Measurements from ENCODE around the gene IL13. TPM values are rescaled to one million over a fixed set of nuclear protein-coding genes. Genes with fewer than 3 reads are reported as not detected.
A peak's percentile ranks its signal among the peaks of the same experiment; 100 is the strongest.

IL13 gene
- total RNA-seq, 2 experiments from 2014 or later, result 0.24 to 0.49 TPM

GRCh38 chr5:132658381-132659302 lies 669 bp downstream of the IL13 start:
- Mint-ChIP-seq H3K27ac (no peak overlapping the region), H3K4me3 (no peak overlapping the region)
- CTCF ChIA-PET, result interaction anchor here (1.2 kb wide), 2 partner anchors 159 to 162 kb away, joined by 3 to 4 read pairs; no protein-coding TSS in a partner anchor

GRCh38 chr5:132659598-132660493 lies 1.9 kb downstream of the IL13 start:
- no peak overlapping the region for H3K4me3 Mint-ChIP-seq
- intact Hi-C loops (cut with micrococcal nuclease), result loop anchor here (2.0 kb wide), 1 partner anchor 161 kb away; no protein-coding TSS in a partner anchor
- H3K4me1 Mint-ChIP-seq (ENCODE audit: low read depth), result peaks cover 20% of the 10 kb centered on the region

More at GRCh38 chr5:132658381-132659302, 669 bp downstream of the IL13 start:
- DNase-seq, result no peak
- H3K36me3 Mint-ChIP-seq (ENCODE audit: low read depth), result no peaks in the 10 kb centered on the region
- peaks cover 13% of the 10 kb centered on the region for H3K4me1 Mint-ChIP-seq (ENCODE audit: low read depth)
- no peaks in the 10 kb centered on the region for H3K9me3 Mint-ChIP-seq
- intact Hi-C loops (cut with micrococcal nuclease), result no loop called here
- H3K27me3 Mint-ChIP-seq (ENCODE audit: low read depth), result peaks cover 30% of the 10 kb centered on the region

GRCh38 chr5:132661231-132662003 lies 3.4 kb downstream of the IL13 start:
- Mint-ChIP-seq H3K4me1 (ENCODE audit: low read depth) (peaks cover 19% of the 10 kb centered on the region), H3K27ac (no peak overlapping the region), H3K36me3 (ENCODE audit: low read depth) (no peaks in the 10 kb centered on the region)

More at GRCh38 chr5:132659598-132660493, 1.9 kb downstream of the IL13 start:
- no peak overlapping the region for H3K27ac Mint-ChIP-seq
- peaks cover 23% of the 10 kb centered on the region for H3K27me3 Mint-ChIP-seq (ENCODE audit: low read depth)
- no peaks in the 10 kb centered on the region for H3K36me3 Mint-ChIP-seq (ENCODE audit: low read depth)
- DNase-seq, result no peak
- CTCF ChIA-PET, result interaction anchor here (1.2 to 2.5 kb wide), 2 partner anchors 133 to 161 kb away, joined by 3 to 9 read pairs; no protein-coding TSS in a partner anchor
- H3K9me3 Mint-ChIP-seq, result no peaks in the 10 kb centered on the region

GRCh38 chr5:132662004-132662401 lies 4.0 kb downstream of the IL13 start:
- no peak for DNase-seq
- Mint-ChIP-seq H3K4me1 (ENCODE audit: low read depth) (peaks cover 13% of the 10 kb centered on the region), H3K27ac (no peak overlapping the region), H3K4me3 (no peak overlapping the region), H3K27me3 (ENCODE audit: low read depth) (peaks cover 15% of the 10 kb centered on the region), H3K9me3 (no peaks in the 10 kb centered on the region), H3K36me3 (ENCODE audit: low read depth) (no peaks in the 10 kb centered on the region)
- intact Hi-C loops (cut with micrococcal nuclease), result no loop called here
- CTCF ChIA-PET, result interaction anchor here (1.0 to 2.5 kb wide), 2 partner anchors 135 to 158 kb away, joined by 4 to 9 read pairs; no protein-coding TSS in a partner anchor

More at GRCh38 chr5:132661231-132662003, 3.4 kb downstream of the IL13 start:
- no peaks in the 10 kb centered on the region for H3K9me3 Mint-ChIP-seq
- intact Hi-C loops (cut with micrococcal nuclease), result loop anchor here (2.0 kb wide), 1 partner anchor 159 kb away; no protein-coding TSS in a partner anchor
- H3K27me3 Mint-ChIP-seq (ENCODE audit: low read depth), result peaks cover 21% of the 10 kb centered on the region
- CTCF ChIA-PET, result interaction anchor here (0.6 to 2.5 kb wide), 3 partner anchors 36 to 159 kb away, joined by 4 to 9 read pairs (median 4); no protein-coding TSS in a partner anchor
- no peak for DNase-seq
- H3K4me3 Mint-ChIP-seq, result no peak overlapping the region

GRCh38 chr5:132662925-132663770 lies 5.2 kb downstream of the IL13 start:
- intact Hi-C loops (cut with micrococcal nuclease), result no loop called here
- CTCF ChIA-PET, result no interaction called here
- no peak overlapping the region for H3K27ac Mint-ChIP-seq
- no peaks in the 10 kb centered on the region for H3K9me3 Mint-ChIP-seq
- peaks cover 5% of the 10 kb centered on the region for H3K27me3 Mint-ChIP-seq (ENCODE audit: low read depth)
- peak; percentile 58 for DNase-seq
- H3K36me3 Mint-ChIP-seq (ENCODE audit: low read depth), result no peaks in the 10 kb centered on the region
- peaks cover 13% of the 10 kb centered on the region for H3K4me1 Mint-ChIP-seq (ENCODE audit: low read depth)
- no peak overlapping the region for H3K4me3 Mint-ChIP-seq

- no peaks in the 10 kb centered on the region for H3K27me3 Mint-ChIP-seq (ENCODE audit: low read depth)
- no peaks in the 10 kb centered on the region for H3K36me3 Mint-ChIP-seq (ENCODE audit: low read depth)
- no peak overlapping the region for H3K27ac Mint-ChIP-seq
- H3K4me1 Mint-ChIP-seq (ENCODE audit: low read depth), result peaks cover 13% of the 10 kb centered on the region
- CTCF ChIA-PET, result no interaction called here
- intact Hi-C loops (cut with micrococcal nuclease), result no loop called here
- H3K9me3 Mint-ChIP-seq, result no peaks in the 10 kb centered on the region
- H3K4me3 Mint-ChIP-seq, result no peak overlapping the region
- no peak for DNase-seq
Measured at GRCh38 chr5:132663771-132664695, 6.1 kb downstream of the IL13 start.

- Mint-ChIP-seq H3K4me3 (no peak overlapping the region), H3K4me1 (ENCODE audit: low read depth) (peaks cover 13% of the 10 kb centered on the region), H3K36me3 (ENCODE audit: low read depth) (no peaks in the 10 kb centered on the region), H3K9me3 (no peaks in the 10 kb centered on the region), H3K27ac (no peak overlapping the region), H3K27me3 (ENCODE audit: low read depth) (no peaks in the 10 kb centered on the region)
- intact Hi-C loops (cut with micrococcal nuclease), result no loop called here
- CTCF ChIA-PET, result no interaction called here
- DNase-seq, result no peak
Measured at GRCh38 chr5:132664696-132665209, 6.8 kb downstream of the IL13 start.

- H3K9me3 Mint-ChIP-seq, result no peaks in the 10 kb centered on the region
- peaks cover 13% of the 10 kb centered on the region for H3K4me1 Mint-ChIP-seq (ENCODE audit: low read depth)
- no peak for DNase-seq
- intact Hi-C loops (cut with micrococcal nuclease), result no loop called here
- CTCF ChIA-PET, result no interaction called here
- H3K4me3 Mint-ChIP-seq, result no peak overlapping the region
- no peak overlapping the region for H3K27ac Mint-ChIP-seq
- no peaks in the 10 kb centered on the region for H3K36me3 Mint-ChIP-seq (ENCODE audit: low read depth)
- no peaks in the 10 kb centered on the region for H3K27me3 Mint-ChIP-seq (ENCODE audit: low read depth)
Measured at GRCh38 chr5:132665574-132666080, 7.7 kb downstream of the IL13 start.

GRCh38 chr5:132666310-132667123 lies 8.5 kb downstream of the IL13 start:
- no peak overlapping the region for H3K27ac Mint-ChIP-seq
- CTCF ChIA-PET, result no interaction called here
- H3K4me3 Mint-ChIP-seq, result no peak overlapping the region

More at GRCh38 chr5:132666310-132667123, 8.5 kb downstream of the IL13 start:
- Mint-ChIP-seq H3K4me1 (ENCODE audit: low read depth) (peaks cover 13% of the 10 kb centered on the region), H3K27me3 (ENCODE audit: low read depth) (no peaks in the 10 kb centered on the region), H3K9me3 (no peaks in the 10 kb centered on the region), H3K36me3 (ENCODE audit: low read depth) (no peaks in the 10 kb centered on the region)
- intact Hi-C loops (cut with micrococcal nuclease), result no loop called here
- no peak for DNase-seq
